Measurements from ENCODE around the gene SLC2A8.

The SLC2A8 gene

GRCh38 chr9:127447416-127448111 lies 50.6 kb downstream of the SLC2A8 start:
- DNase-seq (ENCODE audit: low read depth) = no peak
- no peak overlapping the region for H3K4me3 ChIP-seq (ENCODE audit: control insufficient read depth, low read depth, low read length)
- no peak for TF ChIP-seq CTCF (conservative IDR thresholded peaks at IDR 0.05; ENCODE audit: control insufficient read depth, insufficient read depth, low read depth, low read length)

GRCh38 chr9:127448112-127448805 lies 51.3 kb downstream of the SLC2A8 start:
- peak overlapping the region; percentile 98 for H3K4me3 ChIP-seq (ENCODE audit: control insufficient read depth, low read depth, low read length)
- TF ChIP-seq CTCF (conservative IDR thresholded peaks at IDR 0.05; ENCODE audit: control insufficient read depth, insufficient read depth, low read depth, low read length) = no peak
- DNase-seq (ENCODE audit: low read depth) = no peak

- no peak for DNase-seq (ENCODE audit: low read depth)
- TF ChIP-seq CTCF (conservative IDR thresholded peaks at IDR 0.05; ENCODE audit: control insufficient read depth, insufficient read depth, low read depth, low read length) = no peak
- H3K4me3 ChIP-seq (ENCODE audit: control insufficient read depth, low read depth, low read length) = peak overlapping the region; percentile 98
These were observed 52.5 kb downstream of the SLC2A8 start for GRCh38 chr9:127449332-127449966.

GRCh38 chr9:127450243-127450760 lies 53.3 kb downstream of the SLC2A8 start:
- no peak for DNase-seq (ENCODE audit: low read depth)
- no peak for TF ChIP-seq CTCF (conservative IDR thresholded peaks at IDR 0.05; ENCODE audit: control insufficient read depth, insufficient read depth, low read depth, low read length)
- peak overlapping the region; percentile 98 for H3K4me3 ChIP-seq (ENCODE audit: control insufficient read depth, low read depth, low read length)

- TF ChIP-seq CTCF (conservative IDR thresholded peaks at IDR 0.05; ENCODE audit: control insufficient read depth, insufficient read depth, low read depth, low read length) = no peak
- peak; percentile 94 for DNase-seq (ENCODE audit: low read depth)
- H3K4me3 ChIP-seq (ENCODE audit: control insufficient read depth, low read depth, low read length) = peak within 1 kb of the TSS; percentile 98
These were observed 54.0 kb downstream of the SLC2A8 start, which contains the start of the genes LRSAM1 and RPL12 for GRCh38 chr9:127450830-127451607. LRSAM1 (plus strand) TSS chr9:127451510; CDS start chr9:127454528, 3,018 bp downstream. RPL12 (minus strand) TSS chr9:127451406; CDS start chr9:127451317, 89 bp downstream.

- H3K4me3 ChIP-seq (ENCODE audit: control insufficient read depth, low read depth, low read length) = peak overlapping the region; percentile 98
- no peak for DNase-seq (ENCODE audit: low read depth)
- no peak for TF ChIP-seq CTCF (conservative IDR thresholded peaks at IDR 0.05; ENCODE audit: control insufficient read depth, insufficient read depth, low read depth, low read length)
These were observed 54.6 kb downstream of the SLC2A8 start for GRCh38 chr9:127451608-127451857.
